Right kidney (tissue), 9 donors: ENCODE data around the gene APLF.

Experiments
- DNase-seq: peaks from one replicate; pipeline ENCODE4 v3.0.0-alpha.2; 2016
- long read RNA-seq, 8 donors: transcript quantifications; one replicate each; lab custom pipeline, GENCODE V29; 2026

Gene APLF, protein sequence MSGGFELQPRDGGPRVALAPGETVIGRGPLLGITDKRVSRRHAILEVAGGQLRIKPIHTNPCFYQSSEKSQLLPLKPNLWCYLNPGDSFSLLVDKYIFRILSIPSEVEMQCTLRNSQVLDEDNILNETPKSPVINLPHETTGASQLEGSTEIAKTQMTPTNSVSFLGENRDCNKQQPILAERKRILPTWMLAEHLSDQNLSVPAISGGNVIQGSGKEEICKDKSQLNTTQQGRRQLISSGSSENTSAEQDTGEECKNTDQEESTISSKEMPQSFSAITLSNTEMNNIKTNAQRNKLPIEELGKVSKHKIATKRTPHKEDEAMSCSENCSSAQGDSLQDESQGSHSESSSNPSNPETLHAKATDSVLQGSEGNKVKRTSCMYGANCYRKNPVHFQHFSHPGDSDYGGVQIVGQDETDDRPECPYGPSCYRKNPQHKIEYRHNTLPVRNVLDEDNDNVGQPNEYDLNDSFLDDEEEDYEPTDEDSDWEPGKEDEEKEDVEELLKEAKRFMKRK
- long read RNA-seq, donor 1, result 0 reads
- long read RNA-seq, donor 2, result 0 reads
- long read RNA-seq, donor 3, partial matches to known transcripts, result 0 of 1 reads
- long read RNA-seq, donor 3, other reads (novel, unspliced or antisense), result 0 of 1 reads
- long read RNA-seq, donor 4, result 0 reads
- long read RNA-seq, donor 5, partial matches to known transcripts, result 0 of 1 reads
- long read RNA-seq, donor 5, other reads (novel, unspliced or antisense), result 0 of 1 reads
- long read RNA-seq, donor 6, result 0 reads
- long read RNA-seq, donor 7, partial matches to known transcripts, result 0 of 1 reads
- long read RNA-seq, donor 7, other reads (novel, unspliced or antisense), result 0 of 1 reads
- long read RNA-seq, donor 8, result 0 reads

DNA sequence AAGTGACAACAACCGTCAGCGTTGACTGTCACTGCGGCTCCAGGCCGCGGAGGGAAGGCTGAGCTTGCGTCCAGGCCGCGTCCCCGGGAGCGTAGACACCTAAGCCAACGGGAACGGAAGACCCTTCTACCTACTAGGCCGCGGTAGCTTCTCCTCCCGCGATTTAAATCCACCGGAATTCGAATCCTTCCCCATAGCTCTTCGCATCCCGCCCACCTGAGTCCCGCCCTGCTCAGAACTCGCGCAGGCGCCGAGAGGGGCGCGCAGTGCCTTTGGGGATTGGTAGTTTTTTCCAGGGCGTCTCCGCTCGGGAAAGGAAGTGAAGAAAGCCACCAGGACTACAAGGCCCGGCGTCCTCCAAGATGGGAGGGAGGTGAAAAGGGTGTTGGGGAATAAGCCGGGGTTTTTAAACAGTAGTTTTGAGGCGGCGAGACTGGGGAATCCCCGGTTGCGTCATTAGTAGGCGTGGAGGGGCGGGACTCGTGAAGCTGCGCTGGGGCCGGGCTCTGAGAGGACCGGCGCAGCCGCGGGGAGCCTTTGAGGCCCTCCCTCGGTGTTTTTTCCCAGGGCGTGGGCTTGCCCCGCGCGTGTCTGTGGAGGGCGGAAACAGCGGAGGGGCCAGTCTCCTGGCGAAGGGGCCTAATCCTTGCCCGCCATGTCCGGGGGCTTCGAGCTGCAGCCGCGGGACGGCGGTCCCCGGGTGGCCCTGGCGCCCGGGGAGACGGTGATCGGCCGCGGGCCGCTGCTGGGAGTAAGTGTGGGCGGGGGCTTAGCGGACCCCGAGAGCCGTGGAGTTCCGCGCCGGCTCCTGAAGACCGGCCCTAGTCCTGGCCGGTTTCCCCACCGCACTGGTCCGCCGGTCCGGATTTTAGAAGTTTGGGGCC, at the start of gene APLF, which contains the start of gene FBXO48:
Gene APLF, plus strand, starts transcription at position 509 of the 884 bp plus-strand sequence. Its CDS starts 147 bp downstream, at position 656.
Gene FBXO48, minus strand, starts transcription at position 218 of the 884 bp plus-strand sequence. CDS start 2,149 bp downstream, outside the sequence.
- peak; percentile 96 for DNase-seq

DNA sequence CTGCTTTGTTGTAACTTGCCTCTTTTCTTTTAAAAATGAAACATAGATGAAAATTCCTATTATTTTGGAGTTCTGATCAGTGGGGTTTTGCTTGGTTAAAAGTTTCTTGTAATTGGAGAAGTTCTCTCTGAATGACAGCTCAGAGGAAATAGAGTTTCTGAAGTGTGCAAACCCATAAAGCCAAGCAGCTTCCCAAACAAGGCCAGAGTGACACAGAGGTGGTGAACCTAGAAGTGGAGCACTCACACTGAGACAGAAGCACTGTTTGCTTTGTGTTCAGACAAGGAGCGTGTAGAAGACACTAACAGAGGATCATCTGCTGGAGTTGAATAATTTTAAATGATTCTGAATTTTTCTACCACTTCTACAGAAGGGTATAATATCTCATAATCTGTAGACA, 49.5 kb upstream of the APLF start:
- DNase-seq, result no peak

DNA sequence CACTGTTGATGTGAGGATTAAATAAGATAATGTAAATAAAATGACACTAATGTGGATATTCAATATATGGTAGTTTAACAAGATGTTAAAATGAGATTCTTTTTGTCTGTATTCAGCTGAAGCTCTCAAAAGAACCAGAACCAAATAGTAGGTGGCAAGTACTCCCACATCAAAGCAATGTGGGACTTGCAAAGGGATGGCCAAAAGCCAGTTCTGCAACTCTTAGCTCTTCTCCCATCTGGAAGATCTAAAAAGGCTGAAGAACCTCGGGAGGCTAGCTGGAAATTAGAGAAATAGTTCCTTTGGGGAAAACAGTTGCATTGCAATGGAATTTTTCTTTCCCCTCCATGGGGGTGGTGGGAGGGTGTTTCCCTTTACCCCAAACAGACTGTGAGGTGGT, 49.0 kb upstream of the APLF start:
- DNase-seq, result no peak

DNA sequence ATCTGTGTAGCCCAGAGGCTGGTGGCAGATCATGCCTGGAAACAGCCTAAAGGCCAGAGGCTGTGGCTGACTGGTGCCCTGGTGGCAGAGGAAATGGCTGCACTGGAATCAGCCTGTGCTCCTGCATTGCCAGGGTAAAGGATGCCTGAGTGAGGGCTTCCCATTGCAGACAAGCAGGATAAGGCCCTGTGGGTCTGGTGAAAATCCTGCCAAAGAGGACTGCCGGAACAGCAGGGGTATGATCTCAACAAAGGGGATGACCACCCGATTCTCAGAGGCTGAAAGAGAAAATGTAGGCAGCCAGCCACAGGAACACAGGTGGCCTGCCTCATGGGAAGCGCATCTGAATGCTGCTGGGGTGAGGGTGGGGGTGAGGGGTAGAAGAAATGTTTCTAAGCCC, 48.5 kb upstream of the APLF start:
- no peak for DNase-seq

DNA sequence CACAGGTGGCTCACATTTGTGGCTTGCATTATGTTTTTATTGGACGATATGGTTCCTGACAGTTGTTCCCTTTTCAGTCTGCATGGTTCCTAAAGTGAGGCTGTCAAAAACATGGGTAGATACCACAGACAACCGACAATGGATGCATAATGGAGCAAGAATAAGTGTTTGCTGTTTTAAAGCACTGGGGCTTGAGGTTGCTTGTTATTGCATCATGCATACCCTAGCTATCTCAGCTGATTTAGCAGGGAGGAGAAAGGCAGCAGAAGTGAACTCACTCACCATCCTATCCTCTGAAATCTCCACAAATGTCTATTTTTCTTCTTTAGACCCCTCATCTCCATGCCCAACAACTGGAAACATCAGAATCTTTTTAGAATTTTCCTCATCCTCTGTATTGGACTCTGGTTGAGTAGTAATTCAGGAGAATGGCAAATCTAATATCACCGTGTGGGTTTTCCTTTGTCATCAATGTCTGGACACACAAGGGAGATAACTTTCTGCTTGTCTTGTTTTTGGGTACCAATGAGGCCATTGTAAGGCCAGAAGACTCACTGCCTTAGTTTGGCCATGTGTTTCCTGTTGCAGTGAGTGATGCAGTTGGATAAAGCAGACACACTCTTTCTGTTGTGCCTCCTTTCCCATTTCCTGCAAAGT, 47.0 kb upstream of the APLF start:
- DNase-seq, result no peak

DNA sequence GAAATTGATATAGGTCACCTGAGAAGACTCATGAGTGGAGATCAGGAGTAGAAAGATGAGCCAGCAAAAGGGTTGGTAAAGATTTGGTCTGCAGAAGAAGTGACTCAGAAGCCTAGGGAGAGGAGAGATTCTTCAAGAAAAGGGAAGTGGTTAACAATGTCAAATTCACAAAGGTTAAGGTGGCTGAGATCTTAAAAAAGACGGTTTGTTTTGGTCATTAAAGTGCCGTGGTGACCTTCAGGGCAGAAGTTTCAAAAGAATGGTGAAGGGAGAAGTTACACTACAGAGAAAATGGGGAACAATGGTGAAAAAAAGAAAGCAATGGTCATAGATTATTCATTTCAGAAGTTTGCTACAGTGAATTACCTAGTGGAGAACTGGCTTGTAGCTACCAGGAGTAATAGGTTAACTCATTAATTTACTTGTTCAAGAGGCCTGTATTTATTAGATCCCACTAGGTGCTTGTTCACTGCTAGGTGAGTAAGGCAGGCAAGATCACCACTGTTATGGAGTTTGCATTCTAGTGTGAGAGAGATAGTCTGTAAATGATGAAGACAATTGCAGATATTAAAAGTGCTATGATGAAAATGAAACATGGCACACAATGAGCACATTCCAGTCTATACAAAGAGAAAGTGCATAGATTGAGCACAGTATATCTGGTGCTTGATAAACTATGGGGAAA, 43.3 kb upstream of the APLF start:
- no peak for DNase-seq

DNA sequence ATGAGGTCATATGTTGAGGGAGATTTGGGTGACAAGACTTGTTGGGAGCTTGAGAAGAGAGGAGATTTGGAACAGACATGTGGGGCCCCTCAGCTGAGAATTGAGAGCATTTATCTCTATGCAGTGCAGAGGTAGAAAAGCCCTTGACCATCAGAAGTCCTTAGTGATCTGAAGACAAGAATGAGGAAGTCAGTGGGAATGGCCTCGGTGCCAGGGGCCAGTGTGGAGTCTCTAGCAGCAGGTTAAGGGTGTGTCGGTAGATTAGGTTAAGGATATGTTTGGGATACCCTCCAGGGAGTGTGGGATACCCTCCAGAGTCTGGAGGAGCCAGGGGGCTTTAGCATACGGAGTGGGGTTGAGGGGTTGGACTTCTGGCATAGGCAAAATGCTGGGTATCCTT, 41.9 kb upstream of the APLF start:
- DNase-seq, result no peak

DNA sequence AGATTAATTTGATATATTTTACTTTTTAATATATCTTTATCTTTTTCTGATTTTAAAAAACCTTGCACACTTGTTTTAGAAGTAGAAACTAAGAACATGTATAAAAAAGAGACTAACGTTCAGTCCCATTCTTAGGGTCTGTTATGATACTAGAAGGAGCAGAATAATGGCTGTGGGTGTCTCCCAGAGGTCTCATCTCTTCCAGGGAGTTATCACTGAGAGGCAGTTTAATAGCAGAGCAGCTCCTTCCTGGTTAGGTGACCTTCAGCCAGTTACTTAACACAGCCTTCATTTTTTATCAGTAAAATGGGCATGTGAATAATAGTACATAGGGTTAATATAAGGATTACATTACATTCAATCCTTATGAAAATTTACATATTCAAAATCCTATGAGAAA, 40.9 kb upstream of the APLF start:
- no peak for DNase-seq

DNA sequence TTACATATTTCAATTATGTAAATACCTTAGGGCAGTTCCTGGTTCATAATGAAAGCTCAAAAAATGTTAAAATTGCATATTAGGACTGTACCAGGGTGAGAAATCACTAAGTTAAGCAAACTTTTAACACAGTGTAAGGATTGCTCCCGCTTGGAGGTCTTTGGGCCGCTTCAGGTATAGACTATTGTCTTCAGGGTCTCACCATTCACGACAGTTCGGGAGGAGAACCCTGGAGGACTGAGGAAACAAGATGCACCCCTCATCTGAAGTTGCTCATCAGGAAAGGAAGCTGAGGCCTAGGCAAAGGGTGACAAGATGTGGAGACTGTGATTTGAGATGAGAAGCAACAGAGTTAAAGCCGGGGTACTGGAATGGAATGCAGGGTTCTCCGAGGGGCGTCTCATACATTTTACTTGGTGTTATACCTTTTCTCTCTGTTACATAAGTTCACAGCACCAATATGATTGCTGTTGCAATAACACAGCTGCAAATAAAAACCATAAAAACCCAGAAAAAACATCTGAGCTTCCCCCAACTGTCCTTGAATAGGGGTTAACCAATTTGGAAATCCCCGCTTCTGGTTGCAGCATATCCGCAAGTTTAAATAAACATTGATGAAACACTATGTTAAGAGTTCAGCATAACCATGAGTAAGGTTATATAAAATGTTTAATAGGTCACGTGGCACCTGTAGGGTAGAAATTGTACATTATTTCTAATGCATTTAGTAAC, 40.4 kb upstream of the APLF start:
- DNase-seq, result no peak

DNA sequence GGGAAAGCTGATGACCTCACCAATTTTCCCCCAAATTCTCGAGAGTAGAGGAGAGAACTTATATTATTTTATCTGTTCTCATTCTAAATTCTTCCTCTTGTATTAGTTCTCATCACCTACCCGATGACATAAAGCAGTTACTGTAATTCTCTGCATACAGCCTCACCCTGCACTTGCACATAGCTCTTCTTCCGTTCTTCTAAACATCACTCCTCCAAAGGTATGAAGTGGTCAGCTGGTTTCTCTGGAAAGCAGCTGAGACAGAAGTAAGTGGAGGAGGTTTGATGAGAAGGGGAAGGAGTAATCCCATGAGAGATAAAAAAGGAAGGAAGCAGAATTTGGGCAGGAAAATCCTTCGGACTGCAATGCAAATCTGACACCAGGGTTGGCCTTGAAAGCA, 39.3 kb upstream of the APLF start:
- DNase-seq, result no peak

DNA sequence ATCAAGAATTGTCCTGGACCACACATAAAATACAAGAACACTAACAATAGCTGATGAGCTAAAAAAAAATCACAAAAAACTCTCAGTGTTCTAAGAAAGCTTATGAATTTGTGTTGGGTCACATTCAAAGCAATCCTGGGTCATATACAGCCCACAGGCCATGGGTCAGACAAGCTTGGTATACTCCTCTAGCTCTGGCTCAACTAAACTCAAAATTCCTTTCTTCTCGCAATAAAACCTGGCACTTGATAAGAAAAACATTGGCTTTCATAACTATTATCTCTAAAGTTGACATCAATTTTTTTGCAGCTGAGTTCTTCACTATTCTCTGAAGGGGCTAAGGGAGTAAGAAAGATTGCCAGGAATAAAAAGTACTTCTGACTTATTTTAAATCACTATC, 38.6 kb upstream of the APLF start:
- DNase-seq, result no peak

DNA sequence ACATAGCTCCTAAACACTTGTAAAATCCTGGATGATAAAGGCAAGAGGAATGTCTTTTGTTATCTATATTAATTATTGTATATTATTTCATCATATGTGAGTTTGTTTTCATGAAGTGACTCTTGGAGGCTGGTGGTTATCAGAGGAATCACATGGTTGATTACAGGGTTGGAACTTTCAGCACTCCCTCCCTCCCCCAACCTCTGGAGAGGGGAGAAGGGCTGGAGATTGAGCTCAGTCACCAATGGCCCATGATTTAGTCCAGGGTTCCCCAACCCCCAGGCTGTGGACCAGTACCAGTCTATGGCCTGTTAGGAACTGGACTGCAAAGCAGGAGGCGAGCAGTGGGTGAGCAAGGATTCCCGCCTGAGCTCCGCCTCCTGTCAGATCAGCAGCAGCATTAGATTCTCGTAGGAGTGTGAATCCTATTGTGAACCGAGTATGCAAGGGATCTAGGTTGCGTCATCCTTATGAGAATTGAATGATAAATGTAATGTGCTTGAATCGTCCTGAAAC, 38.0 kb upstream of the APLF start:
- no peak for DNase-seq

DNA sequence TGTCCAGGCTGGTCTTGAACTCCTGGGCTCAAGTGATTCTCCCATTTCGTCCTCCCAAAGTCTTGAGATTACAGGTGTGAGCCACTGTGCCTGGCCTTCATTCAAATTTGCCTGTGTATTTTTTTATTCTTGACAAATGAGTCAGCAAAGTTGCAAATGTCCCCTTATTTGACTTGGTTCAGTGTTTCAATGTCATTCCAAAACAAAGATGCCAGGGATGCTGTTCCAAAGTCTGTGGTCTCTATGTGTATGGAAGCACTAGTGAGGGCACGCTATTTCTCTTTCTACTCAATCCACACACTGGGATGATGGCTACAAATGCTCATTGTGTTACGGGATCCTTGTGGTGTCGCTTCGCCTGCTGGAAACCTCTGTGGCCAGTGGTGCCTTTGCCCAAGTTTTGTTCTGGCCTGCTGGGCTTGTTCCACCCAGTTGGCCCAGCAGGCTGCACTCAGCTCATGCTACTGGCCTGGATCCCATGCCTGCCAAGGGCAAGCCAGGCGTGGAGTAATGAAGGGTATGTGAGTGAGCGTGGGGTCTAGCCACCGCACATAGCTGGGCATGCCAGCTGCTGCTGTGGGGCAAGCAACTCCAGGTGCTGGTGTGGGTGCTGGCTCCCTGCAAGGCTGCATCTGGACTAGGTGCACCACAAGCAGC, 35.9 kb upstream of the APLF start:
- no peak for DNase-seq

DNA sequence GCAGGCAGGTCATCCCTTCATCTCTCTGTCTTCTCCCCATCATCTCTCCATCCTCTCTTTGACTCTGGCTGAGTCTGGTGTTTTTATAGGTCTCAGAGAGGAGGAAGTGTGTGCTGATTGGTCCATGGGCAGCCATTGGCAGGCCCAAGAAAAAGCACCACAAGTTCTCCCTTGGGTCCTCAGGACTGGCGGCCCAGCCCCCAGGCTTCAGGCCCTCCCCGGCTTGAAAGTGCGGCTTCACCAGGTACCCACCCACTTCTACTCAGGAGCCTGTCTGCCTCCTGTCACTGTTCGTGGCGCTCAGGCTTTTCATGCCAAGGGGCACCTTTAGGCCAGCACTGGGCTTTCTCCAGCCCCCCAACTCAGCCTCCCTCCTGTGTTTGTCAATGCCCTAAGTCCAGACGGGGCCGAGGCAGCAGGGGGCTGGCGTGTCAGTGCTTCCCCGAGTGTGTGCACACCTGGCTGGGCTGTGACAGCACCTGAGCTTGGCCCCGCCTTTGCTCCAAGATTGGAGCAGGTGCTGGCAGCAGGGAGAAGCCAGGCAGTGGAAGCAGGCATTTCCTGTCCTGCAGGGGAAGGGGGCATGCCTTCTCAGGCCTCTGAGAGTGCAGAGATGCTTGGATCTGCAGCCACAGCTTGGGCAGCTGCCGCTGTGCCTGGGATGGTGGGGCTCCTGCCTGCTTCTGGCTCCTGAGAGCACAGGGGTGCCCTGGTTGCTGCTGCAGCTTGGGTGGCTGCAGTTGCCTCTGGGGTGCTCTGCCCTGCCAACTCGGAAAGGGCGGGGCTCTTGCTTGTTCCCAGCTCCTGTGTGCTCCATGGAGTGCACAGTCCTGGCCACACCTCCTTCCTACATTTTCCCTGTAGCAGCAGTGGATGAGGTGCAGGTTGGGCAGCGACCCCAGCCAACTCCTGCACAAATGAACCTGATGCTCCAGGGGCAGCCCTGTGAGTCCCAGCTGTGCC, 34.4 kb upstream of the APLF start:
- no peak for DNase-seq

DNA sequence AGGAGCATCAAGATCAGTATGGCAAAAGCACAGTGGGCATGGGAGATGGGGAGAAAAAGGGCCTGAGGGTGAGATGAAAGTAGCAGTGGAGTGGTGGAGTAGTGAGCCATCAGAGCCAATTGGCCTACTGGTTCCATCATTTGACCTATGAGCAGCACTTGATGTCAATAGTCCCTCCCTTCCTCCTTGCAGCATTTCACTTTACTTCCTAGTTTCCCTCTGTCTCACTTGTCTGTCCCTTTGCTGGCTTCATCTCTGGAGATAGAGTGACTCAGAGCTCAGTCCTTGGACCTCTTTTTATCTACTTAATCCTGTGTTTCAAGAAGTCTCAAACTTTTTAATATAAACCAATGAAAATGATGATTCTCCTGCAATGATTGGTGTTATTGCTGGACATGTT, 32.4 kb upstream of the APLF start:
- no peak for DNase-seq

DNA sequence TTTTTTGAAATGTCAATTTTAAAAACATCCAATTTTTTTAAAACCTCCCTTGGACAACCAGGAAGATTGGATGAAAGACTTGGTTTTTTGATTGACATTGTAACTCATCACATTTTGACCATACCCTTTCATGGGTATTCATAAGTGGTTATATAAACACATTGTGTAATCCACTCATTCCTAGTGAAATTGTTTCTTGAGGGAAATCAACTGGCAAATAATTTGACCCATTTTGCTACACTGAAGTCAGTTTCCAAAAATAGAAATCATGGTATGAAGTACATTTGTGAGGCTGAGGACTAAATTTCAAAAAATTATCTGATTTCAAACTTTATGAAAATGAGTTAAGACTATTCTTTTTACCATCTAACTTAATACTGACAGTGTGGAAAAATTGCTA, 31.8 kb upstream of the APLF start:
- DNase-seq, result no peak

DNA sequence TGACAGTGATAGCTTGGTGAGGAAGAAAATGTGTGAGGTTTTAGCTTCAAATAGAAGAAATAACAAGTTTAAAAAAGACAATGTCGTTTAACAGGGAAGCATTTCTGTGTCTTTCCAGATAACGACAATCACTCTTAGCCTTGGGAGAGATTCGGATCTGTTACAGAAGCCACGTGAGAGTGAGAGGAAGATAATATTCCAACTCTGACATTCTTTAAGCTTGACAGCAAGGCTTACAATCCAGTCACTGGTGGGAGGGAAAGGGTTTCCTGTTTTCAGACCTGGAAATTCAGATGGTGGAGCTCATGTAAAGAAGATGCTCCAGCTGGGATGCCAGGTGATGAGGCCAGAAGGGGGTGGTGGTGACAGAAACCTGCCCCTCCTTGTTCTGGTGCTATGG, 31.1 kb upstream of the APLF start:
- no peak for DNase-seq
